Muscle of back (tissue), 11 donors: ENCODE results near the gene AUP1. TPM values are rescaled to one million over a fixed set of nuclear protein-coding genes. Genes with fewer than 3 reads are reported as not detected.

Experiments
- DNase-seq, 3 donors: peaks; one replicate each; pipeline versions ENCODE4 v3.0.0 to v3.0.0-alpha.2; 2013
- polyA plus RNA-seq, 10 donors: library from polyadenylated mRNA; unstranded; fragments of 120-200 nt; gene quantifications; one replicate each; pipeline ENCODE4 v1.2.1, GENCODE V29; 2013; ENCODE audit not compliant: insufficient read length in 10 of 10

Gene AUP1
- polyA plus RNA-seq, 10 donors: 52.6 to 85.2 (median 63.4) TPM

DNA sequence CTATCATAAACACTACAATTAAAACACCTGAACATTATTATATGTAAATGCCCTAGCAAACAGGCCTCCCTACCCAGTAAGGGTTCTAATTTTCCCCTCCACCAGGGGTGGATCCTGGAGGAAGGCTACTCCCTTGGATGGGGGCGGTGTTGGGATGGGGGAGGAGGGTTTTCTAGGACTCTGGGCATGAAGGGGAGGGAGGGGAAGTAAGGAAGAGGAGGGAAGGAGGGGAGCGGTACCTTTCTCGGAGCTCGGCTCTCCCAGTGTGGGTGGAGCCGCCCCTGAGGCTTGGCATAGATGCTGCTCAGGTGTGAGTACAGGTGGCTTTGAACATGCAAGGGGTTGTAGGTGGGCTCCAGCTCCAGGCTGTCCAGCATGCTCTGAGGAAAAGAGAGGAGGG lies 30.4 kb upstream of the AUP1 start:
- no peak for DNase-seq

DNA sequence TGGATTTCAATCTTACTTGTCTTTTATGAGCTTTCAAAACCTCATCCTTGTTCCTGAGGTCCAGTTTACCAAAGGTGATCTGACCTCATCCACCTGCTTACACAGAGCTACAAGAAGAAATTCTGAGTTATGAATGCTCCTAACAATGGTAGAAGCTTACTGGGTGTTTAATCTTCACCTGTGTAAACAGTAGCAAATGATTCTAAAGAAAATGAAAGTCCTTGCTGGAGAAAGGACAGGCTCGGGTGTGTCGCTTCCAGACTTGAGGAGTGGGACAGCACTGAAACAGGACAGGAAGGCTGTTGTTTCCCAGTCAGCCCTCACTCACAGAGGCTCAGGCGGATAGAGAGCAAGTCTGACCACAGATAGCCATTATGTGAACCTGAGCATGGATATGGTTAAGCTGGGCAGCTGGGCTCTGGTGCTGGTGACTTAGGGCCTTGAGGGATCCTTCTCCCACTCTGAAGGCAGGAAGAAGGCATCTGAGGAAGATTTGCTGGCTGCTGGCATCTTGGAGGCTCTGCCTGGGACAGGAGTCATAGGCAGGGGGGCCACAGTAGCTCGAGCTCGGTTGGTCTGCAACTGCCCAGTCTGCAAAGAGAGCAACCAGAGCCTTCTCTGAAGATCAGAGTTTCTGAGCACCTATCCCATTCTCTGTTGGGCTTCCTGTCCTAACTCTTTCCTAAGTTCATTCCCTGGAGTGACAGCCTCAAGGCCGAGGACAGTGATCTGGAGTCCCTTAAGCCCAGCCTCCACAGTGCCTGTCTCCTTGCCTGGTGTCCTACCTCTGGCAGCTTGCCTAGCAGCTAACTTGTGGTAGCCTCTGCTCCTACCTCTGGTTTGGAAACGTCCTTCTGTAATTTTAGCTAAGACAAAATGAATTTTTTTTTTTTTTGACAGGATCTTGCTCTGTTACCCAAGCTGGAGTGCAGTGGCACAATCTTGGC lies 29.1 kb upstream of the AUP1 start:
- DNase-seq: no peak

DNA sequence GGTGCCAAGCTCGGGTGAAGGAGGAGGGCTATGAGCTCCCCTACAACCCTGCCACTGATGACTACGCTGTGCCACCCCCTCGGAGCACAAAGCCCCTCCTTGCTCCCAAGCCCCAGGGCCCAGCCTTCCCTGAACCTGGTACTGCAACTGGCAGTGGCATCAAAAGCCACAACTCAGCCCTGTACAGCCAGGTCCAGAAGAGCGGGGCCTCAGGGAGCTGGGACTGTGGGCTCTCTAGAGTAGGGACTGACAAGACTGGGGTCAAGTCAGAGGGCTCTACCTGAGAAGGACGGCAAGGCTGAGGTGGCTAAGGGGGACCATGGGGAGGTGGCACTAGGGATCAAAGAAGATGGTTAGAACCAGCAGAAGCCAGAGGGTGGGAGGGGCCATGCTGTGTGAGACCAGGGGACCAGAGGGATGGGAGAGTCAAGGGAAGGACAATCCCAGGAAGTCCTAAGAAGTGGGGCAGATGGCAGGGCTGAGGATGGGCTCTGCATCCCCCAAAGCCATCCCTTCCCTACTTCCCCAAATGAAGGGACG lies 27.4 kb upstream of the AUP1 start:
- DNase-seq: no peak

DNA sequence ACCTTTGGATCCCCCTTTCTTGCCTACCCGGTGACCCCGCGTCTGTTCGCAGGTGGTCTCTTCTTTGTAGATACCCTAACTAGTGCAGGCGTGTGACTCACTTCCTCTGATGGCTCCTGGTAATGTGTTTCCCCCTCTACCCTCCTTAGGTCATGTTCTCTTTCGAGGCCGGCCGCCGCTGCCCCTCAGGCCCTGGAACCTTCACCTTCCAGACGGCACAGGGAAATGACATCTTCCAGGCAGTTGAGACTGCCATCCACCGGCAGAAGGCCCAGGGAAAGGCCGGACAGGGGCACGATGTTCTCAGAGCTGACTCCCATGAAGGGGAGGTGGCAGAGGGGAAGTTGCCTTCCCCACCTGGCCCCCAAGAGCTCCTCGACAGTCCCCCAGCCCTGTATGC lies 26.7 kb upstream of the AUP1 start:
- DNase-seq: no peak

GRCh38 chr2:74555610-74556103 lies 26.2 kb upstream of the AUP1 start:
- DNase-seq: no peak

DNA sequence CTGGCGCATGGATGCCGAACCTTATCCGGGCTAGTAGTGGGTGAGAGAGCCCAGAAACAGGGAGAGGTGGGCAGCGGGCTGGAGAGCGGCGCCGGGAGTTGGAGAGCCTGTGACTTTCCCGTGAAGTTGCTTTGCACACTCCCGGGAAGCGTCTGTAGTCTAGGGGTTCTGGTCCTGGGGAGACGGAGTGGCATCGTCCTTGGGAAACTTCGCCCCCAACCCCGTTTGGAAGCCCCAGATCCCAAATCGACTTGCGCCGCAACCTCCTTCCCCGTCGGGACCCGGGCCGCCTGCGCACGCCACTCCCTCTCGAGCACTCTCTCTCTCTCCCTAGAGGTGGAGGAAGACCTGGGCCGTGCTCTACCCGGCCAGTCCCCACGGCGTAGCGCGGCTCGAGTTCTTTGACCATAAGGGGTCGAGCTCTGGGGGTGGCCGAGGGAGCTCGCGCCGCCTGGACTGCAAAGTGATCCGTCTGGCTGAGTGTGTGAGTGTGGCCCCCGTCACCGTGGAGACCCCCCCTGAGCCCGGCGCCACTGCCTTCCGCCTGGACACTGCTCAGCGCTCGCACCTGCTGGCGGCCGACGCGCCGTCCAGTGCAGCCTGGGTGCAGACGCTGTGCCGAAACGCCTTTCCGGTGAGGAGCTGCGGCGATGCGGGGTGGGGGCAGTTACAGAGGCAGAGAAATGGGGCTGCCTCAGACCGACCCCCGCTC lies 25.5 kb upstream of the AUP1 start:
- no peak for DNase-seq

DNA sequence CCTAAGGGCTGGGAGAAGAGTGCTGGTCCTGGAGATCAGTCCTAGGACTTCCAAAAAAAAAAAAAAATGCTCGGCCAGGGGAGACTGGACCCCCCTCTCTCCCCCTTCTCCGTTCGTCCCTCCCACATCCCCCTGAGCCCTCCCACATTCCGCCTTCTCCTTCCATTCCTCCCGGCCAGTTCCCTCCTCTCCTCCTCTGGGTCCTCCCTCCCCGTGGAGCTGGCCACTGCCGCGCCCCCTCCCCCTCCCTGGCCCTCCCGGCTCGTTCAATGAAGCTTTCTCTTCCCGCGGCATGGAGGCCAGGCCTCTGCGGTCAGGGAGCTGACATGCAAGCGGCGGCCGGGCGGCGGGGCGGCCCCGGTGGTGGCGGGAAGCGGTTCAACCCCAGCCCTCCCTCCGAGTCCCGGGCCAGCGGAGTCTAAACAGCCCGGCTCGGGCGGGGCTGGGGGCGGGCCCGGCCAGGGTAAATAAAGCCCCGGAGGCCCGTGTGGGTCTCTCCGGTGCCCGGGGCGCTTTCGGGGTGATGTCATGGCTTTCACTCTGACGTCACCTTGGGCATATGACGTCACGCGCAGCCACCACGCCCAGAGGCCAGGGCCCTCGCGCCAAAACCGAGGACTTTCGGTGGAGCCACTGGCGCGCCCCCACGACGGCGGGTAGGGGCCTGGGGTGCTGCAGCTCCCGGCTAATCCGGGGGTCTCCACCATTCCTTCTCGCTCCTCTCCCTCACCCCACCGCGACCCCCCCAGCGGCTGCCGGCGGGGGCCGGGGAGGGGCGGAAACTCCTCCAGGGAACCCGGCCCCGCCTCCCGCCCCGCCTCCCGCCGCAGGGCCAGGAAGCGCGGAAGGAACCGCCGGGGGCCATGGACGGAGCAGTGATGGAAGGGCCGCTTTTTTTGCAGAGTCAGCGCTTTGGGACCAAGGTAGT lies 24.6 kb upstream of the AUP1 start, which contains the start of the genes DOK1 and LOXL3:
DOK1 (plus strand) TSS at position 829 of the 928 bp plus-strand sequence; CDS start at position 864, 35 bp downstream.
LOXL3 (minus strand) TSS at position 51 of the 928 bp plus-strand sequence. CDS start 1,308 bp downstream, outside the sequence.
- DNase-seq: peak; percentile 86 to 95 (median 89)

DNA sequence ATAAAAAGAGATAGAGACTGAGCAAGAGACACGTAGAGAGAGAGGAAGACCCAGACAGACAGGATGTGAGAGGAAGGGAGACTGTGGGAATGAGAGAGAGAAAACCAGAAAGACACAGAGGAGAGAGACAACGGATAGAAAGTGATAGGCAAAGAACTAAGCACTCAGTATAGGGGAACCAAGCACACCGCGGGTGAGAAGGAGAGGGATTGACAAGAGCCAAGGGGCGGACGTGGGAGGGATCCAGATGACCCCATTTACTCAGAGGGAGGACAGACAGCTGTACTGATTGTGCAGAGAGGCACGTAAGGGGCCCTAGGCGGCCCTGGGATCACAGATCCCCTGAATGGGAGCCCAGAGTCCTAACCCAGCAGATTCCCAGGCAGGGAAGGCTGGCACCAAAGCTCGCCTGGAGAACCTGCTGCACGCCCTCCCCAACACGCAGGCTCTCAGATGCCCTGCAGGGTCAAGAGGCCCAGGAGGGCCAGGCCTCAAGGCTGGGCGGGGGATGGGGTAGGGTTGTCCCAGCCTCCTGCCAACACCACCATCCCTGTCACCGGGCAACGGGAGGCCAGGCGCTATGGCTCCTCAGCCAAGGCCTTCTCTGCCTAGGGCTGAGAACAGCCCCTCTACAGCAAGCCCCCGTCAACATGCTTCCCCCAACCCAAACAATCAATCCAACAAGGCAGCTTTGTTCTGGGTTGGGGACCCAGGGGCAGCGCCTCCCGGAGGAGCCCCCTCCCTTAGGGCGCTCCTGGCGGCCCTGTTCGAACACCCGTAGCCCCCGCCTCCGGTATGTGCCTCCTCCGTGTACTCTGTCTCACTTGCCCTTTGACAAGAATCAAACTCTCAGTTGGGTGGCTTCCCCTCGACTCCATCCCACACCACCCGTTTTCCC lies 23.7 kb upstream of the AUP1 start:
- peak in 1 of 3 donors; percentile 56 for DNase-seq

DNA sequence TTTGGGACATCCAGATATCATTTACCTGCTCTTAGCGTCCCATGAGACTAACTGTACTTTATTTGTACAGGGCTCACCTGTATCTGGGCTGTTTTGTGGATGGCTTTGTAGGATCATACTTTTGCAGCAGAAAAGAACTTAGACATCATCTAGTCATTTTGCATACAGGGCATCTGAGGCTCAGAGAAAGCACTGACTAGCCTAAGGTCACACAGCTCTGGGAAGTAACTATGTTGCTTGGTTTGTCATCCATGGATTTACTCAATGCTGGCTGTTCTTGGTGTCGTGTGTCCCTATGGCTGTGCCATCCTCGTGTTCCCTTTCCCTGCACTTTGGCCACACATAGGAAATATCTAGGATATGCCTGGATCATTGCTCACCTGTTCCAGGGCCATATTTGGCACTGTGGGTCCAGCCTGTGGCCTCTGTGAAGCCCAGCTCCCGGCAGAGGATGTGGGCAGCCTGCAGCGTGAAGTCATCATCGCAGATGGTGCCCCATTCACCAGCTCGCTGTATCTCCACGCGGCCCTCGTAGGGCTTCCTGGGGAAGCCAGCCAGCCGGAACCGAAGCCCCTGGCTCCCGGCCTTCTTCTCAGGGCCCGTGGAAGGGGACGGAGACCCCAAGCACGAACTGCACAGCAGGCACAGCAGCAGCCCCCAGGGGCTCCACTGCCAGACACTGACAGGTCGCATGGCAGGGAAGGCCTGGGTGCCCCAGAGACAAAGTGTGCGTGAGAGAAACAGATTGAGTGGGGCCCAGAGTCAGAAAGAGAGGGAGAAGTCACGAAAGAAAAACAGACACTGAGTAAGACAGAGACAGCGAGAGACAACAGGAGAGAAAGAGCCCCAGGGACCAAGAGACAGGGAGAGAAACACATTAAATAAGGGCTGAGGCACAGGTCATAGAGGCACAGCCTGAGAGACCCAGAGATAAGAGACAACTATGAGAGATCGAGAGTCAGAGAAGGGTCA lies 22.7 kb upstream of the AUP1 start:
- DNase-seq: no peak

DNA sequence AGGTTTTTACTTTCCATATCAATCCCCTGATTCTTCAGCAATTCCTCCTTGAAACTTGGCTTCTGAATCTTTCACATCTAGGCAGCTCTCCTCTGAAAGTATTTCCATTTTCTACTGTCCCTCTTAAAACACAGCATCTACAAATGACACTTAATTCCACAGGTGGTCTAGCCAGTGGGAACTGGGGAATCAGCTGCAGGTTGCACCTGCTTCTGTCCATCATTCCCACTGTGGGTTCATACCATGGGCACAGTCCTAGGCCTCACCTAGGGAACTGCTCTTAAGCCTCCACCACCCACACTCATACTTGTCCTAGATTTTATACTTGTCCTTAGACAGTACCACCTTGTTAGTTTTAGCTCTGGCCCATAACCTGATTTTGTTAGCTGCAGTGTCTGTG lies 22.0 kb upstream of the AUP1 start:
- no peak for DNase-seq

GRCh38 chr2:74550231-74550630 lies 20.7 kb upstream of the AUP1 start:
- no peak for DNase-seq

GRCh38 chr2:74548900-74549826 lies 19.7 kb upstream of the AUP1 start:
- DNase-seq: peak in 2 of 3 donors; percentile 47 to 79

DNA sequence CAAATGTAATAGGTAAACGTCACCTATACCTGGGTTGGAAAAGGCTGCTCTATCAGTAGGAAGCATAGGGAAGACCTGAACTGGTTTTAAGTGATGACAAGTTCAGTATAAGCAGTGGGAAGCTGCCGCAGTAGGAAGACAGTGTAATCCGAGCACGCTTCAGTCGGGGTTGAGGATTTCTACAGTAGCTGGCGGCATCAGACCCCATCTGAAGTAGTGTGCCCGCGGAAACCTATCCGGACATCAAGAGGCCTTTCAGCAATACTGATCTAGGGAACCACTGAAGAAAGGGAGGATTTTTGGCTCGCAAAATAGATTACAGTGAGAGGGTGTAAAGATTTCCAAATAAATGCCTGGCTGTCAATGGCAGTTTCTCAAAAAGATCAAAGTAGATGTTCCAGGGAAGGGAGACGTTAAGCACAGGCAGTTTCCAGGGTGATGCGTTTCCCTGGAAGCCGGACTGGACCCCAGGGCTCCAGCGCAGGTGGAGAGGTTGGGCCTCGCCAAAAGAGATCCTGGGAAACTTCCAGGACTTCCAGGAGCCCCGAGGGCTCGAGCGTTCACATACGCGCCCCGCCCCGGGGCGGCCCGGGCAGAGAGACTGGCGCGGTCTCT lies 18.9 kb upstream of the AUP1 start:
- peak in 1 of 3 donors; percentile 85 for DNase-seq

GRCh38 chr2:74546004-74546403 lies 16.5 kb upstream of the AUP1 start:
- no peak for DNase-seq

DNA sequence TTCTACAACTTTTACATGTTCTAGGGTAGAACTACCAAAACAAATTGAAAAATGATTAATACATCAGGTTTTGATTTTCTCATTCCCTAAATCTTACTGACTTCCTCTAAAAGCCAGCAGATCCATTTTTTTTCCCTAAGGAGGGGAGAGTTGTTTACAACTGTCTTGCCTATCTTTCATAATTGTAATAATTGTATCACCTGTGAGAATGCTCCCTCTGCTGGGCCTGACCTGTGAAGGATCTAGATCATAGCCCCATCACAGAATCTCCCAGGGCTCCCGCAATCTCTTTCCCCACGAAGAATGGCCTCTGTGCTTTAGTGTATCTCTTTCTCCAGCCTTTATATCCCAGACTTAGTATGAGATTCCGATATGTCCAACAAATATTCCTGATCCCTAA lies 15.1 kb upstream of the AUP1 start:
- no peak for DNase-seq

- DNase-seq: no peak
Observed at GRCh38 chr2:74542978-74543377, 13.5 kb upstream of the AUP1 start.

DNA sequence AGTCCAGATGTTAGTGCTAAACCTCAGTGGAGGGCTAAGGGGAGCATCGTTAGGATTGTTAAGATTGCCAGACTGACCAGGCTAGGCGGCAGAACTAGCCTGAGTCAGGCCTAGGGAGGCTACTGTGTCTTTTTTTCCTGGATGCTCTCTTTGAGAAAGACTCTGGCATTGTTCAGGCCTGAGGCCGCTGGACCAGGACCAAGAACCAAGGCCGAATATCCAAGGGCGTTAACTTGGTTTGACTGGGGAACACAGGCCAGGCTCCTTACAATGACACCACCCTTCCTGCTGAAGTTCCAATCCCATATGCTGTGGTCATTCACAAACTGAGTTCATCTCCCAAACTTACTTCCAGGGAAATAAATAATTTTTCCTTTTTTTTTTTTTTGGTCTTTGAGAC lies 10.8 kb upstream of the AUP1 start:
- DNase-seq: no peak
